ENCODE measurements around the gene DNAJC27.

DNAJC27 gene

DNA sequence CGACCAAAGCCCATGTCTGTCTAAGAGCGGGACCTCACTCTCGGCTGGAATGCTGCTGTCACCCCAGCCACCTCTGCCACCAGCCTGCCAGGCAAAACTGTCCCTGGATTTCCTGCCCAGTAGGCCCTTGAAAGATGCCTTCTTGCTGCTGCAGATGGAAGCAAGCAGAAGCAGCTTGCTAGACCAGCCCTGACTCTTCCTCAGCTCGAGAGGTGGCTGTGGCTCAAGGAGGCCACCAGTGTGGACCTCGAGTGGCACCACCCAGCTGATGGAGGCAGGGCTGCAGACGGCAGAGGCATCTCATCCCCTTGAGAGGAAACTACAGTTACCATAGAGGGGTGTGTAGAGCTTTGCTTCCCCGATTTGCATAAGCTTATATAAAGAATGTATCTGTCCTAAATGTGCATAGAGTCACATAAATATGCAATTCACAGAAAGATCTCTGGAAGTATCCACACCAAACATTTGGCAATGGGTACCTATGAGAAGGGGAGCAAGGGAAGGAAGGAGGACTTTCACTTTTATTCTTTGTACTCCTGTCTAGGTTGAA lies 72.3 kb downstream of the DNAJC27 start:
- no peak for TF ChIP-seq CTCF (IDR thresholded peaks at IDR 0.05; ENCODE audit: low read depth, low read length, missing control alignments)
- no peak overlapping the region for H3K4me3 ChIP-seq (ENCODE audit: low read depth, low read length)
- no peak for DNase-seq (ENCODE audit: low read depth)

DNA sequence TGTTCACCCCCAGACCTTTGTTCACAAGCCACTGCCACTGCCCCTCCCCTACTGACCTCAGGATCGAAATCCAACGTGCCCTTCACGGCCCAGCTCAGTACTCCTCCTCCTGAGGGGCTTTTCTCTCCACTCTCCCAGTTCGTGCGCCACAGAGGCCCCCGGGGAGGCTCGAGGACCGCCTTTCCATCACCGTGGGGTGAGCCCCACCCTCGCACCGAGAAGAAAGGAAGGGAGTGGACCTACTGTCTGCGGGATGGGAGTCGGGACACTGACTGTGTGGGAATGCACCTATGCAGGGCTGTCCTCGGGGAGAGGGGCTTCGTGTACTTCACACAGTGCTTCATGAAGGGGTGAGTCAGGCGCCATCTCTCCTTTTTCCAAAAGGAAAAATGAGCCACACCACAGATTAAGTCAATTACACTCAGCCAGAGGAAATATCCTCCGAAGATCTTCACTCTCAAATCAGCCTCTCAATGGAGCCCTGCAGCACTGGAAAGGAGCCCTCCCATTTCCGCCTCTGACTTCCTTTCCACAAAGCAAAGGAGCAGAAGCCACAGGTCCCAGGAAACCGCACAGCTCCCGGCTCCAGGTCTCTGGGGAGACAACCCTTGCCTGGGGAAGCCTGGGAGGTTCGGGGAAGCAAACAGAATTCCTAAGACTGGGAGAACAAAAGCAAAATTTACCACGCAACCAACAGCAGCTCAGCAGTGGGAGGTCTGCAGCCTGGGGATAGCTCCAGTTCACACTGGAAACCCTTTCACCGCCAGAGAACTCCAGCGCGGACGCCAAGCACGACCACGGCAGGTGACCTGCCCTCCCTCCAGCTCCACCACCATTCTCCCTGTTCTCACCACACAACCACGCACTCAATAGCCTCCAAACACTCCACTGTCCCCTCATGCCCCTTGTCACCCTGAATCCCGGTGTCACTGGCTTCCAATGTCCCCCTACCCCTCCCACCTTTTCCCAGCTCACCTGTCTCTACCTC lies 73.3 kb downstream of the DNAJC27 start:
- TF ChIP-seq CTCF (IDR thresholded peaks at IDR 0.05; ENCODE audit: low read depth, low read length, missing control alignments) = no peak
- no peak overlapping the region for H3K4me3 ChIP-seq (ENCODE audit: low read depth, low read length)
- no peak for DNase-seq (ENCODE audit: low read depth)

DNA sequence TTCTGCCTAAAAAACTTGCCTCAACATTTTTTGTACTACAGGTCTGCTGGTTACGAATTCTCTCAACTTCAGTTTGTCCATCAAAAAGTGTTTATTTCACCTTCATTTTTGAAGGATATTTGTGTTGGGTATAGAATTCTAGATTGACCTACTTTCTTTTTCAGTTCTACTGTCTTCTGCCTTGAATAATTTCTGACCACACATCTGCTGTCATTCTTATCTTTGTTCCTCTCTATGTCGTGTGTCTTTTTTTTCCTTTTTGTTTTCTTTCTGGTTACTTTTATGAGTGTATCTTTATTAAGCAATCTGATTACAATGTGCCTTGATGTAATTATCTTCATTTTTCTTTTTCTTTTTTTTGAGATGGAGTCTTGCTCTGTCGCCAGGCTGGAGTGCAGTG lies 77.0 kb downstream of the DNAJC27 start:
- no peak for TF ChIP-seq CTCF (IDR thresholded peaks at IDR 0.05; ENCODE audit: low read depth, low read length, missing control alignments)
- DNase-seq (ENCODE audit: low read depth) = no peak
- H3K4me3 ChIP-seq (ENCODE audit: low read depth, low read length) = no peak overlapping the region

DNA sequence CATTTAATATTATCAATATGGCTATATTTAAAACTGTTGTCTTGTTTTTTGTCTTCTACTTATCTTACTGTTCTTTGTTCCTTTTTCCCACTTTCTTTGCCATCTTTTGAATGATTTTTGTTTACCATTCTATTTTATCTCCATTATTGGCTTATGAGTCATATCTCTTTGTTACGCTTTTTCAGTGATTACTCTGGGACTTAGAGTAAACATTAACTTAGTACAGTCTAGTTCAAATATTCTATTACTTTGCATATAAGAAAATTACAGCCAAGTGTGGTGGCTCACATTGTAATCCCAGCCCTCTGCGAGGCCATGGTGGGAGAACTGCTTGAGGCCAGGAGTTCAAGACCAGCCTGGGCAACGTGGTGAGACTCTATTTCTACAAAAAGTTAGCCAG lies 77.8 kb downstream of the DNAJC27 start:
- no peak for DNase-seq (ENCODE audit: low read depth)
- no peak overlapping the region for H3K4me3 ChIP-seq (ENCODE audit: low read depth, low read length)
- no peak for TF ChIP-seq CTCF (IDR thresholded peaks at IDR 0.05; ENCODE audit: low read depth, low read length, missing control alignments)
